Neutrophil (primary cell): ENCODE results near the gene SLC7A10.

Experiments used
- H3K27ac ChIP-seq: fragments of 200-600 bp; sonication (generic); 2 replicates; pipeline ENCODE4 v1.5.1; 2016; ENCODE audit warnings: mild to moderate bottlenecking, moderate library complexity
- H3K27me3 ChIP-seq: fragments of 200-600 bp; sonication (generic); 2 replicates; pipeline ENCODE4 v1.6.0; 2016; ENCODE audit warnings: mild to moderate bottlenecking
- H3K36me3 ChIP-seq: fragments of 200-600 bp; sonication (generic); 2 replicates; pipeline ENCODE4 v1.5.1; 2017
- H3K4me1 ChIP-seq, 2 experiments: fragments of 200-600 bp in 1 of 2; sonication (generic) in 1 of 2; 1 replicate in 1 of 2; 2 replicates in 1 of 2; pipeline versions ENCODE4 v1.5.1 to v1.6.1; 2013 to 2016; ENCODE audit warnings: low read depth in 1 of 2, low read length in 1 of 2, mild to moderate bottlenecking in 1 of 2, moderate library complexity in 1 of 2; ENCODE audit not compliant: control insufficient read depth in 1 of 2, insufficient read depth in 1 of 2
- H3K4me3 ChIP-seq, 2 experiments: fragments of 200-600 bp in 1 of 2; sonication (generic) in 1 of 2; 1 replicate in 1 of 2; 2 replicates in 1 of 2; pipeline ENCODE4 v1.5.1; 2013 to 2016; ENCODE audit warnings: low read depth in 1 of 2, low read length in 1 of 2, mild to moderate bottlenecking in 1 of 2, moderate library complexity in 1 of 2
- H3K9me3 ChIP-seq: fragments of 200-600 bp; sonication (generic); 2 replicates; pipeline ENCODE4 v1.5.1; 2016
- TF ChIP-seq, protein P1 (sequence below): fragments of 200-600 bp; sonication (generic); IDR thresholded peaks from 2 replicates; pipeline ENCODE4 v1.5.1; 2016; ENCODE audit warnings: antibody characterized with exemption

Gene SLC7A10

GRCh38 chr19:33232656-33233055 lies 7.0 kb upstream of the SLC7A10 start:
- TF ChIP-seq, protein P1, sequence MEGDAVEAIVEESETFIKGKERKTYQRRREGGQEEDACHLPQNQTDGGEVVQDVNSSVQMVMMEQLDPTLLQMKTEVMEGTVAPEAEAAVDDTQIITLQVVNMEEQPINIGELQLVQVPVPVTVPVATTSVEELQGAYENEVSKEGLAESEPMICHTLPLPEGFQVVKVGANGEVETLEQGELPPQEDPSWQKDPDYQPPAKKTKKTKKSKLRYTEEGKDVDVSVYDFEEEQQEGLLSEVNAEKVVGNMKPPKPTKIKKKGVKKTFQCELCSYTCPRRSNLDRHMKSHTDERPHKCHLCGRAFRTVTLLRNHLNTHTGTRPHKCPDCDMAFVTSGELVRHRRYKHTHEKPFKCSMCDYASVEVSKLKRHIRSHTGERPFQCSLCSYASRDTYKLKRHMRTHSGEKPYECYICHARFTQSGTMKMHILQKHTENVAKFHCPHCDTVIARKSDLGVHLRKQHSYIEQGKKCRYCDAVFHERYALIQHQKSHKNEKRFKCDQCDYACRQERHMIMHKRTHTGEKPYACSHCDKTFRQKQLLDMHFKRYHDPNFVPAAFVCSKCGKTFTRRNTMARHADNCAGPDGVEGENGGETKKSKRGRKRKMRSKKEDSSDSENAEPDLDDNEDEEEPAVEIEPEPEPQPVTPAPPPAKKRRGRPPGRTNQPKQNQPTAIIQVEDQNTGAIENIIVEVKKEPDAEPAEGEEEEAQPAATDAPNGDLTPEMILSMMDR = no peak
- Histone ChIP-seq H3K4me1 (peaks cover 25 to 37% of the 10 kb centered on the region in 2 experiments), H3K27ac (peak overlapping the region; percentile 67), H3K9me3 (no peaks in the 10 kb centered on the region), H3K4me3 (no peak overlapping the region), H3K36me3 (no peaks in the 10 kb centered on the region), H3K27me3 (peaks cover 14% of the 10 kb centered on the region)

DNA sequence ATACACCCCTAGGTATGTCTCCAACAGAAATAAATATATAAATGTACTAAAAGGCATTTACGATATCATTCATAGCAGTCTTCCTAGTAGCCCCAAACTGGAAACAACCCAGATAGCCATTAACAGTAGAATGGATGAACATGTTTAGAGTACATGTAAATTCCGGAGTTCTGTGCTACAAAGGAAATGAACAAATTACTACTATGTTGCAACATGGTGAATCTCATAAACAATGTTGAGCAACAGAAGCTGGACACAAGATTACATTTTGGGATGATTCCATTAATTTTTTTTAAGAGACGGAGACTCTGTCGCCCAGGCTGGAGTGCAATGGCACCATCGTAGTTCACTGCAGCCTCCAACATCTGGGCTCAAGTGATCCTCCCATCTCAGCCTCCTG lies 5.9 kb upstream of the SLC7A10 start:
- Histone ChIP-seq H3K4me1 (peaks cover 30 to 46% of the 10 kb centered on the region in 2 experiments), H3K27me3 (peaks cover 26% of the 10 kb centered on the region), H3K27ac (peak overlapping the region; percentile 67), H3K4me3 (peak overlapping the region; percentile 11 to 28), H3K9me3 (peaks cover 3% of the 10 kb centered on the region), H3K36me3 (no peaks in the 10 kb centered on the region)
- TF ChIP-seq, protein P1 = no peak

GRCh38 chr19:33229962-33230361 lies 4.3 kb upstream of the SLC7A10 start:
- Histone ChIP-seq H3K4me3 (no peak overlapping the region), H3K9me3 (peaks cover 3% of the 10 kb centered on the region), H3K27ac (no peak overlapping the region), H3K36me3 (no peaks in the 10 kb centered on the region), H3K27me3 (peaks cover 41% of the 10 kb centered on the region), H3K4me1 (peaks cover 40 to 53% of the 10 kb centered on the region in 2 experiments)
- TF ChIP-seq, protein P1 = no peak

GRCh38 chr19:33227870-33228599 lies 2.4 kb upstream of the SLC7A10 start:
- Histone ChIP-seq H3K9me3 (peaks cover 3% of the 10 kb centered on the region), H3K27me3 (peaks cover 59% of the 10 kb centered on the region), H3K4me1 (peaks cover 40 to 49% of the 10 kb centered on the region in 2 experiments), H3K27ac (no peak overlapping the region), H3K4me3 (no peak overlapping the region), H3K36me3 (no peaks in the 10 kb centered on the region)
- TF ChIP-seq, protein P1 = no peak

DNA sequence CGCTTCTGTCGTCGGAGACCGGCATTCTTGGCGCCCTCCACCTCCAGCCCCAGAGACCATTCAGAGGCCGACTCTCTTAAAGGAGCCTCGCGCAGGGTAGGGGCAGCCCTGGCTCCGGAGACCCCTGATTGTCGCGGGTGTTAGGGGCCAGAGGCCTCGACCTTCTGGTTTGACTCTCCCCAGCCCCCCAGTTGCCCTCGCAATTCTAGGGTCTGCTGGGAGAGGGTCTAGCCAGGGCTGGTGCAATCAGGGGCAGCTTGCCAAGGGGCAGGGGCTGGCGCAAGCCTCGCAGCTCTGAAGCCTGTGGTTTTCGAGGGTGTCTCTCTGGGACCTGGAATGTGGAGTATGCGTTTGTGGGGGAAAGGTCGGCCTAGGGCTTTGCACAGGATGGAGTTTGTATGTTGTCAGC lies 1.6 kb upstream of the SLC7A10 start:
- no peaks in the 10 kb centered on the region for H3K36me3 ChIP-seq
- H3K4me3 ChIP-seq = peak overlapping the region; percentile 62 to 79
- TF ChIP-seq, protein P1 = no peak
- peaks cover 66% of the 10 kb centered on the region for H3K27me3 ChIP-seq
- peaks cover 33 to 41% of the 10 kb centered on the region in 2 experiments for H3K4me1 ChIP-seq
- peaks cover 3% of the 10 kb centered on the region for H3K9me3 ChIP-seq
- H3K27ac ChIP-seq = no peak overlapping the region
